Peyer's patch (tissue), 4 donors: Measurements from ENCODE around the gene ANAPC16. TPM values are rescaled to one million over a fixed set of nuclear protein-coding genes. Genes with fewer than 3 reads are reported as not detected.

Source experiments
- DNase-seq, 3 donors: peaks; one replicate each; pipeline ENCODE4 v3.0.0-alpha.2; 2017 to 2019
- H3K27ac ChIP-seq, 4 donors: fragments of 200-600 bp; sonication (generic); one replicate each; pipeline ENCODE4 v1.5.1; 2016 to 2019
- H3K27me3 ChIP-seq, 2 donors: fragments of 200-600 bp; sonication (generic); one replicate each; pipeline ENCODE4 v1.5.1; 2019
- H3K36me3 ChIP-seq, 3 donors: fragments of 200-600 bp; sonication (generic); one replicate each; pipeline ENCODE4 v1.5.1; 2016 to 2019
- H3K4me1 ChIP-seq, 4 donors: fragments of 200-600 bp; sonication (generic); one replicate each; pipeline ENCODE4 v1.5.1; 2016 to 2019
- H3K4me3 ChIP-seq, 4 donors: fragments of 200-600 bp; sonication (generic); 1 replicate in 3 of 4; 2 replicates in 1 of 4; pipeline ENCODE4 v1.5.1; 2016 to 2019; ENCODE audit warnings: mild to moderate bottlenecking in 1 of 4
- H3K9me3 ChIP-seq, 4 donors: fragments of 200-600 bp; sonication (generic); one replicate each; pipeline ENCODE4 v1.5.1; 2016 to 2019; ENCODE audit warnings: mild to moderate bottlenecking in 1 of 4
- CTCF ChIP-seq, 6 experiments: fragments of 450-650 bp in 4 of 6; fragments of 200-600 bp in 2 of 6; sonication (generic) in 1 of 6; IDR thresholded peaks; one replicate each; pipeline ENCODE4 v1.5.1; 2017 to 2019; ENCODE audit warnings: antibody characterized with exemption in 6 of 6, mild to moderate bottlenecking in 3 of 6, moderate library complexity in 1 of 6
- POLR2A ChIP-seq, 2 donors: fragments of 450-650 bp; IDR thresholded peaks; one replicate each; pipeline ENCODE4 v1.5.1; 2017; ENCODE audit warnings: antibody characterized with exemption in 2 of 2, mild to moderate bottlenecking in 2 of 2, moderate library complexity in 2 of 2
- total RNA-seq, 4 donors: library from RNA; depleted of rRNA; stranded (reverse); fragments of >200 nt; gene quantifications; one replicate each; pipeline ENCODE4 v1.1.0, GENCODE V29; 2016

The ANAPC16 gene
- total RNA-seq, 4 donors from 2014 or later: 55.0 to 73.4 (median 60.6) TPM

- no peak overlapping the region for H3K27ac ChIP-seq
- H3K4me1 ChIP-seq: no peaks in the 10 kb centered on the region
- H3K36me3 ChIP-seq: peaks cover 0 to 21% (median 0%) of the 10 kb centered on the region in 3 donors
- TF ChIP-seq POLR2A (IDR thresholded peaks at IDR 0.05): no peak
- TF ChIP-seq CTCF (IDR thresholded peaks at IDR 0.05): no peak
- DNase-seq: no peak
- H3K9me3 ChIP-seq: no peaks in the 10 kb centered on the region
- H3K4me3 ChIP-seq: no peak overlapping the region
- H3K27me3 ChIP-seq: no peaks in the 10 kb centered on the region
Observed at GRCh38 chr10:72177454-72177853, 38.4 kb upstream of the ANAPC16 start.

- Histone ChIP-seq H3K36me3 (peaks cover 0 to 15% (median 0%) of the 10 kb centered on the region in 3 donors), H3K27me3 (no peaks in the 10 kb centered on the region), H3K4me1 (no peaks in the 10 kb centered on the region), H3K4me3 (no peak overlapping the region), H3K9me3 (no peaks in the 10 kb centered on the region), H3K27ac (no peak overlapping the region)
- no peak for DNase-seq
- TF ChIP-seq CTCF (IDR thresholded peaks at IDR 0.05): no peak
Observed at GRCh38 chr10:72184156-72184555, 31.7 kb upstream of the ANAPC16 start.

- no peaks in the 10 kb centered on the region for H3K9me3 ChIP-seq
- TF ChIP-seq POLR2A (IDR thresholded peaks at IDR 0.05) (no peak), CTCF (IDR thresholded peaks at IDR 0.05) (no peak)
- H3K4me3 ChIP-seq: no peak overlapping the region
- no peaks in the 10 kb centered on the region for H3K27me3 ChIP-seq
- peak overlapping the region in 3 of 4 donors; percentile 57 to 71 (median 69) for H3K27ac ChIP-seq
- peaks cover 0 to 16% (median 0%) of the 10 kb centered on the region in 3 donors for H3K36me3 ChIP-seq
- H3K4me1 ChIP-seq: no peaks in the 10 kb centered on the region
- DNase-seq: no peak
Observed at GRCh38 chr10:72186258-72186981, 29.4 kb upstream of the ANAPC16 start.

- no peaks in the 10 kb centered on the region for H3K27me3 ChIP-seq
- no peaks in the 10 kb centered on the region for H3K4me1 ChIP-seq
- no peaks in the 10 kb centered on the region for H3K9me3 ChIP-seq
- no peak overlapping the region for H3K4me3 ChIP-seq
- H3K36me3 ChIP-seq: peaks cover 0 to 11% (median 0%) of the 10 kb centered on the region in 3 donors
- peak overlapping the region in 3 of 4 donors; percentile 57 to 71 (median 65) for H3K27ac ChIP-seq
- DNase-seq: no peak
- TF ChIP-seq POLR2A (IDR thresholded peaks at IDR 0.05): no peak
- TF ChIP-seq CTCF (IDR thresholded peaks at IDR 0.05): no peak
Observed at GRCh38 chr10:72186982-72187330, 28.9 kb upstream of the ANAPC16 start.

GRCh38 chr10:72194949-72195348 is 20.9 kb upstream of the ANAPC16 start:
- Histone ChIP-seq H3K27me3 (no peaks in the 10 kb centered on the region), H3K4me3 (no peak overlapping the region), H3K27ac (no peak overlapping the region), H3K4me1 (no peaks in the 10 kb centered on the region), H3K36me3 (peaks cover 0 to 30% (median 0%) of the 10 kb centered on the region in 3 donors), H3K9me3 (no peaks in the 10 kb centered on the region)
- TF ChIP-seq CTCF (IDR thresholded peaks at IDR 0.05): no peak
- TF ChIP-seq POLR2A (IDR thresholded peaks at IDR 0.05): no peak
- DNase-seq: no peak
